Astrocyte (in vitro differentiated cells and primary cell): Measurements from ENCODE around the gene MGMT. TPM values are rescaled to one million over a fixed set of nuclear protein-coding genes. Genes with fewer than 3 reads are reported as not detected.

ENCODE experiments used
- DNase-seq: peaks from one replicate; pipeline ENCODE4 v3.0.0-alpha.2; 2010; ENCODE audit warnings: low read depth
- FAIRE-seq: peaks from 2 replicates; lab custom pipeline; 2011; peaks lifted over from hg19 to GRCh38; lab: Jason Lieb, UNC
- H2AFZ ChIP-seq: 2 replicates; pipeline ENCODE4 v1.6.0; 2012; ENCODE audit warnings: low read depth, low read length, inconsistent platforms
- H3K27ac ChIP-seq: 2 replicates; pipeline ENCODE4 v1.5.1; 2011; ENCODE audit warnings: low read depth, low read length, inconsistent platforms
- H3K27me3 ChIP-seq: 2 replicates; pipeline ENCODE4 v1.6.0; 2011; ENCODE audit warnings: low read length, inconsistent platforms; ENCODE audit not compliant: insufficient read depth
- H3K36me3 ChIP-seq: 2 replicates; pipeline ENCODE4 v1.5.1; 2011; ENCODE audit warnings: low read length, inconsistent platforms; ENCODE audit not compliant: insufficient read depth
- H3K4me1 ChIP-seq: 2 replicates; pipeline ENCODE4 v1.5.1; 2011; ENCODE audit warnings: low read length, inconsistent platforms; ENCODE audit not compliant: insufficient read depth
- H3K4me2 ChIP-seq: 2 replicates; pipeline ENCODE4 v1.6.0; 2012; ENCODE audit warnings: low read length, inconsistent platforms
- H3K4me3 ChIP-seq: 2 replicates; pipeline ENCODE4 v1.5.1; 2011; ENCODE audit warnings: low read depth, mild to moderate bottlenecking, low read length, inconsistent platforms; ENCODE audit not compliant: insufficient read depth
- H3K79me2 ChIP-seq: 2 replicates; pipeline ENCODE4 v1.6.0; 2012; ENCODE audit warnings: mild to moderate bottlenecking, low read length, inconsistent platforms; ENCODE audit not compliant: insufficient read depth
- H3K9ac ChIP-seq: 2 replicates; pipeline ENCODE4 v1.6.0; 2012; ENCODE audit warnings: mild to moderate bottlenecking, low read length, inconsistent platforms
- H3K9me3 ChIP-seq: 2 replicates; pipeline ENCODE4 v1.5.1; 2012; ENCODE audit warnings: low read depth, mild to moderate bottlenecking, low read length, inconsistent platforms; ENCODE audit not compliant: insufficient read depth
- H4K20me1 ChIP-seq: 2 replicates; pipeline ENCODE4 v1.6.0; 2012; ENCODE audit warnings: low read length, inconsistent platforms; ENCODE audit not compliant: insufficient read depth
- H3K27ac Mint-ChIP-seq: one replicate; pipeline ENCODE4 v1.8.0; 2021; ENCODE audit warnings: mild to moderate bottlenecking, mixed read lengths; ENCODE audit not compliant: unreplicated experiment
- H3K27me3 Mint-ChIP-seq: one replicate; pipeline ENCODE4 v1.8.0; 2021; ENCODE audit warnings: low read depth, mixed read lengths; ENCODE audit not compliant: unreplicated experiment
- H3K36me3 Mint-ChIP-seq: one replicate; pipeline ENCODE4 v1.8.0; 2021; ENCODE audit warnings: low read depth, mixed read lengths; ENCODE audit not compliant: unreplicated experiment
- H3K4me1 Mint-ChIP-seq: one replicate; pipeline ENCODE4 v1.8.0; 2021; ENCODE audit warnings: low read depth, mixed read lengths; ENCODE audit not compliant: unreplicated experiment
- H3K4me3 Mint-ChIP-seq: one replicate; pipeline ENCODE4 v1.8.0; 2021; ENCODE audit warnings: mild to moderate bottlenecking, moderate library complexity, mixed read lengths; ENCODE audit not compliant: unreplicated experiment
- H3K9me3 Mint-ChIP-seq: one replicate; pipeline ENCODE4 v1.8.0; 2021; ENCODE audit warnings: mild to moderate bottlenecking, mixed read lengths; ENCODE audit not compliant: unreplicated experiment
- CTCF ChIP-seq: IDR thresholded peaks from 2 replicates; pipeline ENCODE4 v1.5.1; 2011; ENCODE audit warnings: low read depth, mild to moderate bottlenecking, inconsistent platforms, low read length, moderate library complexity; ENCODE audit not compliant: insufficient read depth
- EZH2 ChIP-seq: IDR thresholded peaks from 2 replicates; pipeline ENCODE4 v1.6.1; 2012; ENCODE audit warnings: mild to moderate bottlenecking, low read length, inconsistent platforms; ENCODE audit not compliant: insufficient read depth
- total RNA-seq: library from RNA; stranded (reverse); gene quantifications from 2 replicates; pipeline ENCODE4 v1.2.1, GENCODE V29; 2021

MGMT gene
- total RNA-seq, 1 donor from 2014 or later = 9.5 TPM

GRCh38 chr10:129730993-129731325 is 263.9 kb downstream of the MGMT start:
- H3K36me3 ChIP-seq = no peaks in the 10 kb centered on the region
- H4K20me1 ChIP-seq = no peaks in the 10 kb centered on the region
- H3K9me3 ChIP-seq = peaks cover 8% of the 10 kb centered on the region
- DNase-seq = no peak
- no peak overlapping the region for H3K4me3 ChIP-seq
- no peaks in the 10 kb centered on the region for H3K27me3 ChIP-seq
- no peaks in the 10 kb centered on the region for H3K79me2 ChIP-seq
- Mint-ChIP-seq H3K4me1 (no peaks in the 10 kb centered on the region), H3K36me3 (peaks cover 3% of the 10 kb centered on the region), H3K9me3 (peaks cover 16% of the 10 kb centered on the region), H3K27me3 (peaks cover under 1% of the 10 kb centered on the region), H3K27ac (no peak overlapping the region), H3K4me3 (no peak overlapping the region)
- no peak for FAIRE-seq
- no peak overlapping the region for H2AFZ ChIP-seq
- no peaks in the 10 kb centered on the region for H3K4me1 ChIP-seq
- no peak overlapping the region for H3K27ac ChIP-seq
- no peak overlapping the region for H3K9ac ChIP-seq
- TF ChIP-seq EZH2 (no peak), CTCF (no peak)
- no peak overlapping the region for H3K4me2 ChIP-seq

GRCh38 chr10:129740532-129741279 is 273.7 kb downstream of the MGMT start:
- Mint-ChIP-seq H3K4me1 (no peaks in the 10 kb centered on the region), H3K27ac (no peak overlapping the region), H3K27me3 (peaks cover 3% of the 10 kb centered on the region), H3K36me3 (peaks cover 2% of the 10 kb centered on the region), H3K4me3 (no peak overlapping the region), H3K9me3 (peaks cover 10% of the 10 kb centered on the region)
- FAIRE-seq (no peak), DNase-seq (no peak)
- H3K9me3 ChIP-seq = peaks cover 9% of the 10 kb centered on the region
- no peak overlapping the region for H3K4me3 ChIP-seq
- H3K27ac ChIP-seq = no peak overlapping the region
- no peaks in the 10 kb centered on the region for H3K27me3 ChIP-seq
- TF ChIP-seq EZH2 (no peak), CTCF (no peak)
- no peak overlapping the region for H3K9ac ChIP-seq
- no peaks in the 10 kb centered on the region for H3K4me1 ChIP-seq
- no peaks in the 10 kb centered on the region for H3K79me2 ChIP-seq
- H3K36me3 ChIP-seq = no peaks in the 10 kb centered on the region
- H3K4me2 ChIP-seq = no peak overlapping the region
- no peaks in the 10 kb centered on the region for H4K20me1 ChIP-seq
- H2AFZ ChIP-seq = no peak overlapping the region

- no peak for DNase-seq
- Histone ChIP-seq H3K4me1 (no peaks in the 10 kb centered on the region), H3K4me3 (no peak overlapping the region), H3K27ac (no peak overlapping the region), H4K20me1 (no peaks in the 10 kb centered on the region), H3K9ac (no peak overlapping the region), H3K9me3 (peaks cover 9% of the 10 kb centered on the region), H3K27me3 (no peaks in the 10 kb centered on the region), H3K36me3 (no peaks in the 10 kb centered on the region), H2AFZ (no peak overlapping the region), H3K4me2 (no peak overlapping the region), H3K79me2 (no peaks in the 10 kb centered on the region)
- Mint-ChIP-seq H3K4me3 (no peak overlapping the region), H3K4me1 (no peaks in the 10 kb centered on the region), H3K36me3 (peaks cover 2% of the 10 kb centered on the region), H3K27ac (no peak overlapping the region), H3K27me3 (peaks cover 3% of the 10 kb centered on the region), H3K9me3 (peaks cover 10% of the 10 kb centered on the region)
- TF ChIP-seq EZH2 (no peak), CTCF (no peak)
- FAIRE-seq = no peak
Measured at GRCh38 chr10:129741280-129741977, 274.4 kb downstream of the MGMT start.
